SJCRH30 (cell line): ENCODE results near the gene COL26A1. TPM values are rescaled to one million over a fixed set of nuclear protein-coding genes. Genes with fewer than 3 reads are reported as not detected.
A peak's percentile ranks its signal among the peaks of the same experiment; 100 is the strongest.

Experiments
- DNase-seq, 2 experiments: peaks; one replicate each; pipeline ENCODE4 v3.0.0-alpha.2; 2015 to 2020
- H3K27ac ChIP-seq: fragments of 250-450 bp; sonication (Bioruptor Pico); 2 replicates; pipeline ENCODE4 v1.5.1; 2020; ENCODE audit warnings: mild to moderate bottlenecking, moderate library complexity
- H3K27me3 ChIP-seq: fragments of 250-450 bp; sonication (Bioruptor Pico); 2 replicates; pipeline ENCODE4 v1.5.1; 2020; ENCODE audit warnings: mild to moderate bottlenecking, moderate library complexity
- H3K36me3 ChIP-seq: fragments of 250-450 bp; sonication (Bioruptor Pico); 2 replicates; pipeline ENCODE4 v1.5.1; 2020; ENCODE audit warnings: mild to moderate bottlenecking, moderate library complexity
- H3K4me1 ChIP-seq: fragments of 250-450 bp; sonication (Bioruptor Pico); 2 replicates; pipeline ENCODE4 v1.5.1; 2020; ENCODE audit warnings: mild to moderate bottlenecking, moderate library complexity
- H3K4me3 ChIP-seq: fragments of 250-450 bp; sonication (Bioruptor Pico); 2 replicates; pipeline ENCODE4 v1.5.1; 2020; ENCODE audit warnings: mild to moderate bottlenecking, moderate library complexity
- H3K9me3 ChIP-seq: fragments of 250-450 bp; sonication (Bioruptor Pico); replicated peaks from 2 replicates; pipeline ENCODE4 v1.5.1; 2020; ENCODE audit warnings: mild to moderate bottlenecking, moderate library complexity
- total RNA-seq: library from RNA; depleted of rRNA; stranded (reverse); fragments of >200 nt; shearing (Covaris generic); gene quantifications from 2 replicates; pipeline ENCODE4 v1.2.3, GENCODE V29; 2014

Gene COL26A1
- total RNA-seq, 1 experiment from 2014 or later, result 0.10 TPM

- Histone ChIP-seq H3K27me3 (no peaks in the 10 kb centered on the region), H3K4me3 (no peak overlapping the region), H3K27ac (no peak overlapping the region), H3K9me3 (peaks cover 9% of the 10 kb centered on the region; the same call in 1 of the 2 replicates), H3K4me1 (peaks cover 30% of the 10 kb centered on the region), H3K36me3 (no peaks in the 10 kb centered on the region)
- no peak for DNase-seq
Measured at GRCh38 chr7:101382937-101383336, 20.3 kb downstream of the COL26A1 start.

GRCh38 chr7:101386177-101386557, 23.5 kb downstream of the COL26A1 start:
- peak in 1 of 2 experiments; percentile 45 for DNase-seq
- H3K27me3 ChIP-seq, result no peaks in the 10 kb centered on the region
- 0 out of 2 replicates have a peak overlapping the region, but pooled peaks have one; percentile 0 for H3K4me3 ChIP-seq
- H3K36me3 ChIP-seq, result no peaks in the 10 kb centered on the region
- H3K9me3 ChIP-seq, result peaks cover 6% of the 10 kb centered on the region; the same call in 1 of the 2 replicates
- H3K4me1 ChIP-seq, result peaks cover 29% of the 10 kb centered on the region
- peak overlapping the region; percentile 80 for H3K27ac ChIP-seq

GRCh38 chr7:101386558-101387231, 24.0 kb downstream of the COL26A1 start:
- Histone ChIP-seq H3K4me1 (peaks cover 34% of the 10 kb centered on the region), H3K27me3 (no peaks in the 10 kb centered on the region), H3K27ac (peak overlapping the region; percentile 80), H3K4me3 (peak overlapping the region; percentile 13), H3K9me3 (peaks cover under 1% of the 10 kb centered on the region; the same call in 1 of the 2 replicates), H3K36me3 (no peaks in the 10 kb centered on the region)
- DNase-seq, result peak; percentile 99

GRCh38 chr7:101390901-101391301, 28.2 kb downstream of the COL26A1 start:
- Histone ChIP-seq H3K4me1 (peaks cover 34% of the 10 kb centered on the region), H3K27ac (peak overlapping the region; percentile 13; the same call in 1 of the 2 replicates), H3K4me3 (no peak overlapping the region), H3K9me3 (no peaks in the 10 kb centered on the region), H3K27me3 (no peaks in the 10 kb centered on the region), H3K36me3 (no peaks in the 10 kb centered on the region)
- peak; percentile 85 to 89 for DNase-seq

GRCh38 chr7:101391991-101392390, 29.3 kb downstream of the COL26A1 start:
- DNase-seq, result no peak
- H3K4me1 ChIP-seq, result peaks cover 29% of the 10 kb centered on the region
- no peaks in the 10 kb centered on the region for H3K9me3 ChIP-seq
- H3K4me3 ChIP-seq, result no peak overlapping the region
- no peaks in the 10 kb centered on the region for H3K27me3 ChIP-seq
- no peaks in the 10 kb centered on the region for H3K36me3 ChIP-seq
- no peak overlapping the region for H3K27ac ChIP-seq

- peaks cover 24% of the 10 kb centered on the region for H3K4me1 ChIP-seq
- H3K27ac ChIP-seq, result no peak overlapping the region
- DNase-seq, result no peak
- H3K36me3 ChIP-seq, result no peaks in the 10 kb centered on the region
- H3K9me3 ChIP-seq, result no peaks in the 10 kb centered on the region
- H3K27me3 ChIP-seq, result no peaks in the 10 kb centered on the region
- H3K4me3 ChIP-seq, result no peak overlapping the region
Measured at GRCh38 chr7:101393865-101394264, 31.2 kb downstream of the COL26A1 start.

GRCh38 chr7:101395376-101395775, 32.7 kb downstream of the COL26A1 start:
- H3K36me3 ChIP-seq, result no peaks in the 10 kb centered on the region
- no peak overlapping the region for H3K4me3 ChIP-seq
- H3K27ac ChIP-seq, result no peak overlapping the region
- no peaks in the 10 kb centered on the region for H3K27me3 ChIP-seq
- DNase-seq, result peak; percentile 58 to 71
- H3K9me3 ChIP-seq, result no peaks in the 10 kb centered on the region
- H3K4me1 ChIP-seq, result peaks cover 27% of the 10 kb centered on the region

- peaks cover 17% of the 10 kb centered on the region for H3K4me1 ChIP-seq
- no peak overlapping the region for H3K27ac ChIP-seq
- H3K4me3 ChIP-seq, result no peak overlapping the region
- H3K9me3 ChIP-seq, result no peaks in the 10 kb centered on the region
- H3K36me3 ChIP-seq, result no peaks in the 10 kb centered on the region
- H3K27me3 ChIP-seq, result no peaks in the 10 kb centered on the region
- DNase-seq, result no peak
Measured at GRCh38 chr7:101397243-101397642, 34.6 kb downstream of the COL26A1 start.

GRCh38 chr7:101397770-101398324, 35.2 kb downstream of the COL26A1 start:
- no peak for DNase-seq
- H3K27me3 ChIP-seq, result no peaks in the 10 kb centered on the region
- peaks cover 20% of the 10 kb centered on the region for H3K4me1 ChIP-seq
- H3K9me3 ChIP-seq, result no peaks in the 10 kb centered on the region
- H3K4me3 ChIP-seq, result no peak overlapping the region
- no peak overlapping the region for H3K27ac ChIP-seq
- no peaks in the 10 kb centered on the region for H3K36me3 ChIP-seq

- Histone ChIP-seq H3K27me3 (no peaks in the 10 kb centered on the region), H3K9me3 (no peaks in the 10 kb centered on the region), H3K4me3 (no peak overlapping the region), H3K36me3 (no peaks in the 10 kb centered on the region), H3K4me1 (peaks cover 24% of the 10 kb centered on the region), H3K27ac (no peak overlapping the region)
- no peak for DNase-seq
Measured at GRCh38 chr7:101398396-101399289, 36.0 kb downstream of the COL26A1 start.

GRCh38 chr7:101399759-101400158, 37.1 kb downstream of the COL26A1 start:
- no peak for DNase-seq
- Histone ChIP-seq H3K9me3 (no peaks in the 10 kb centered on the region), H3K27ac (no peak overlapping the region), H3K4me3 (no peak overlapping the region), H3K27me3 (no peaks in the 10 kb centered on the region), H3K36me3 (no peaks in the 10 kb centered on the region), H3K4me1 (peaks cover 24% of the 10 kb centered on the region)

- H3K27ac ChIP-seq, result no peak overlapping the region
- H3K4me1 ChIP-seq, result peaks cover 19% of the 10 kb centered on the region
- H3K27me3 ChIP-seq, result no peaks in the 10 kb centered on the region
- no peaks in the 10 kb centered on the region for H3K9me3 ChIP-seq
- H3K36me3 ChIP-seq, result no peaks in the 10 kb centered on the region
- DNase-seq, result no peak
- no peak overlapping the region for H3K4me3 ChIP-seq
Measured at GRCh38 chr7:101400751-101401150, 38.1 kb downstream of the COL26A1 start.

GRCh38 chr7:101401390-101402080, 38.9 kb downstream of the COL26A1 start:
- no peaks in the 10 kb centered on the region for H3K9me3 ChIP-seq
- no peaks in the 10 kb centered on the region for H3K36me3 ChIP-seq
- H3K27ac ChIP-seq, result no peak overlapping the region; the same call in 1 of the 2 replicates
- no peaks in the 10 kb centered on the region for H3K27me3 ChIP-seq
- peaks cover 26% of the 10 kb centered on the region for H3K4me1 ChIP-seq
- DNase-seq, result no peak
- H3K4me3 ChIP-seq, result no peak overlapping the region

GRCh38 chr7:101402081-101402779, 39.6 kb downstream of the COL26A1 start:
- Histone ChIP-seq H3K27me3 (no peaks in the 10 kb centered on the region), H3K9me3 (no peaks in the 10 kb centered on the region), H3K27ac (no peak overlapping the region; the same call in 1 of the 2 replicates), H3K4me3 (peak overlapping the region; percentile 16; the same call in 1 of the 2 replicates), H3K36me3 (no peaks in the 10 kb centered on the region), H3K4me1 (peaks cover 26% of the 10 kb centered on the region)
- peak; percentile 81 for DNase-seq
